OCI-LY7 (cell line): ENCODE results near the gene CCDC15. TPM values are rescaled to one million over a fixed set of nuclear protein-coding genes. Genes with fewer than 3 reads are reported as not detected.
"Not testable (repeated sequence)": the region's sequence is repeated elsewhere in the genome, so short reads cannot be mapped to it uniquely, and the experiment has no call there.

Experiments
- BruUV-seq: library from RNA; stranded (reverse); fragments of 400-500 nt; replicated peaks from 2 replicates; lab custom pipeline; 2021; lab: Mats Ljungman, UMichigan
- CTCF ChIA-PET: fragments of 300-600 bp; sonication (Branson Sonifier 250); formaldehyde crosslinking; loops from one replicate; lab custom pipeline; 2022; ENCODE audit warnings: antibody characterized with exemption; ENCODE audit not compliant: unreplicated experiment; lab: Charles Lee
- POLR2A ChIA-PET: fragments of 300-600 bp; sonication (Branson Sonifier 250); formaldehyde crosslinking; loops from one replicate; lab custom pipeline; 2022; ENCODE audit warnings: antibody characterized with exemption; lab: Charles Lee
- DNase-seq: peaks from one replicate; pipeline ENCODE4 v3.0.0-alpha.2; 2015; ENCODE audit warnings: low spot score
- H2AFZ ChIP-seq: fragments of 200-600 bp; sonication (generic), shearing (Covaris generic); 2 replicates; pipeline ENCODE4 v1.6.1; 2014; ENCODE audit warnings: mild to moderate bottlenecking, antibody characterized with exemption, low read length, moderate library complexity
- H3K27ac ChIP-seq: fragments of 200-600 bp; sonication (generic); 2 replicates; pipeline ENCODE4 v1.5.1; 2014; ENCODE audit warnings: mixed run types, low read depth, mild to moderate bottlenecking, moderate library complexity, low read length, inconsistent platforms; ENCODE audit not compliant: poor library complexity, severe bottlenecking
- H3K36me3 ChIP-seq: fragments of 200-600 bp; sonication (generic); 2 replicates; pipeline ENCODE4 v1.6.1; 2014; ENCODE audit warnings: mild to moderate bottlenecking, antibody characterized with exemption, low read length, moderate library complexity, mixed read lengths; ENCODE audit not compliant: insufficient read depth
- H3K4me1 ChIP-seq: fragments of 200-600 bp; sonication (generic); 2 replicates; pipeline ENCODE4 v1.5.1; 2014; ENCODE audit warnings: mild to moderate bottlenecking, low read length; ENCODE audit not compliant: insufficient read depth, poor library complexity, severe bottlenecking
- H3K4me2 ChIP-seq: fragments of 200-600 bp; sonication (generic); 2 replicates; pipeline ENCODE4 v1.6.1; 2014; ENCODE audit warnings: mild to moderate bottlenecking, low read length
- H3K4me3 ChIP-seq: fragments of 200-600 bp; sonication (generic); 2 replicates; pipeline ENCODE4 v1.5.1; 2014; ENCODE audit warnings: mild to moderate bottlenecking, low read depth, low read length; ENCODE audit not compliant: poor library complexity, severe bottlenecking
- H3K79me2 ChIP-seq: fragments of 200-600 bp; sonication (generic); 2 replicates; pipeline ENCODE4 v1.6.1; 2016; ENCODE audit warnings: low read depth, mild to moderate bottlenecking, low read length, moderate library complexity, mixed read lengths; ENCODE audit not compliant: insufficient read depth
- H3K9me2 ChIP-seq: fragments of 200-600 bp; sonication (generic); 2 replicates; pipeline ENCODE4 v1.6.1; 2016; ENCODE audit warnings: mild to moderate bottlenecking, low read length, mixed read lengths; ENCODE audit not compliant: insufficient read depth
- H3K9me3 ChIP-seq: fragments of 200-600 bp; sonication (generic); 2 replicates; pipeline ENCODE4 v1.6.1; 2014; ENCODE audit warnings: mild to moderate bottlenecking, mixed run types, low read length, mixed read lengths
- H4K20me1 ChIP-seq: fragments of 200-600 bp; sonication (generic); 2 replicates; pipeline ENCODE4 v1.6.1; 2014; ENCODE audit warnings: mild to moderate bottlenecking, antibody characterized with exemption, low read length, moderate library complexity, mixed read lengths; ENCODE audit not compliant: insufficient read depth
- CTCF ChIP-seq: fragments of 200-600 bp; sonication (generic); conservative IDR thresholded peaks from 2 replicates; pipeline ENCODE4 v1.5.1; 2014; ENCODE audit warnings: mild to moderate bottlenecking, antibody characterized with exemption, low read length, moderate library complexity, mixed read lengths
- EZH2phosphoT487 ChIP-seq: fragments of 200-600 bp; sonication (generic); IDR thresholded peaks from 2 replicates; pipeline ENCODE4 v1.6.1; 2018; ENCODE audit warnings: low read depth, borderline replicate concordance, mild to moderate bottlenecking, mixed run types, antibody characterized with exemption, low read length, moderate library complexity, mixed read lengths
- intact Hi-C: fragments of 100-400 bp; cut with micrococcal nuclease; formaldehyde crosslinking; loops from one replicate; pipeline ENCODE4 v1.10.0; 2022; ENCODE audit not compliant: unreplicated experiment
- total RNA-seq, 2 experiments: library from RNA; depleted of rRNA in 1 of 2; stranded (reverse); fragments of >200 nt in 1 of 2; shearing (Covaris generic) in 1 of 2; gene quantifications; 2 replicates each; pipeline ENCODE4 v1.2.3, GENCODE V29; 2014 to 2022

The CCDC15 gene
- total RNA-seq, 2 experiments from 2014 or later: 9.6 to 10.6 TPM

GRCh38 chr11:124961972-124962609 lies 8.1 kb downstream of the CCDC15 start:
- Histone ChIP-seq H3K27ac (no peak overlapping the region), H3K79me2 (no peaks in the 10 kb centered on the region), H3K9me3 (no peaks in the 10 kb centered on the region), H3K4me3 (no peak overlapping the region), H3K4me2 (no peak overlapping the region), H3K9me2 (no peaks in the 10 kb centered on the region), H3K4me1 (no peaks in the 10 kb centered on the region), H2AFZ (no peak overlapping the region), H4K20me1 (no peaks in the 10 kb centered on the region), H3K36me3 (no peaks in the 10 kb centered on the region)
- no TSS peak for BruUV-seq
- ChIA-PET CTCF (no interaction called here), POLR2A (no interaction called here)
- TF ChIP-seq EZH2phosphoT487 (no peak), CTCF (peak; percentile 93)
- intact Hi-C loops: loop anchor here (1.0 to 10.0 kb wide), 2 partner anchors 179 to 463 kb away; no protein-coding TSS in a partner anchor
- DNase-seq: peak; percentile 73

DNA sequence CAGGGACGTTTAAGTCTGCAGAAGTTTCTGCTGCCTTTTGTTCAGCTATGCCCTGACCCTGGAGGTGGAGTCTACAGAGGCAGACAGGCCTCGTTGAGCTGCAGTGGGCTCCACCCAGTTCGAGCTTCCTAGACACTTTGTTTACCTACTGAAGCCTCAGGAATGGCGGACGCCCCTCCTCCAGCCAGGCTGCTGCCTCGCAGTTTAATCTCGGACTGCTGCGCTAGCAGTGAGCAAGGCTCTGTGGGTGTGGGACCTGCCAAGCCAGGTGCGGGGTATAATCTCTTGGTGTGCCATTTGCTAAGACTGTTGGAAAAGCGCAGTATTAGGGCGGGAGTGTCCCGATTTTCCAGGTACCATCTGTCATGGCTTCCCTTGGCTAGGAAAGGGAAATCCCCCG lies 14.2 kb downstream of the CCDC15 start:
- H3K4me1 ChIP-seq, H3K4me3 ChIP-seq, CTCF ChIA-PET, H3K79me2 ChIP-seq, BruUV-seq, H4K20me1 ChIP-seq, H3K9me3 ChIP-seq, DNase-seq, H3K4me2 ChIP-seq, H3K27ac ChIP-seq, H3K36me3 ChIP-seq, H3K9me2 ChIP-seq, POLR2A ChIA-PET, H2AFZ ChIP-seq: not testable (repeated sequence)
- intact Hi-C loops: loop anchor here (10.0 kb wide), 1 partner anchor 457 kb away; no protein-coding TSS in a partner anchor

- Histone ChIP-seq H3K4me1 (no peaks in the 10 kb centered on the region), H3K4me2 (no peak overlapping the region), H4K20me1 (no peaks in the 10 kb centered on the region), H3K27ac (no peak overlapping the region), H3K79me2 (no peaks in the 10 kb centered on the region), H3K9me3 (no peaks in the 10 kb centered on the region), H3K9me2 (no peaks in the 10 kb centered on the region), H2AFZ (no peak overlapping the region), H3K36me3 (no peaks in the 10 kb centered on the region; the same call in 1 of the 2 replicates), H3K4me3 (no peak overlapping the region)
- POLR2A ChIA-PET: interaction anchor here (0.6 kb wide), 1 partner anchor 321 kb away, joined by 3 read pairs; no protein-coding TSS in a partner anchor
- BruUV-seq: no TSS peak
- no peak for DNase-seq
- intact Hi-C loops: no loop called here
- TF ChIP-seq EZH2phosphoT487: no peak
- TF ChIP-seq CTCF: 0 out of 2 replicates have a peak, but pooled peaks have one; percentile 25
- CTCF ChIA-PET: no interaction called here
Measured at GRCh38 chr11:124970925-124971324, 16.9 kb downstream of the CCDC15 start.
